Mesothelial cell of epicardium (in vitro differentiated cells): ENCODE data around the gene SMIM44. TPM values are rescaled to one million over a fixed set of nuclear protein-coding genes. Genes with fewer than 3 reads are reported as not detected.
A peak's percentile ranks its signal among the peaks of the same experiment; 100 is the strongest.

Experiments used
- DNase-seq, 2 experiments: peaks; one replicate each; pipeline ENCODE4 v3.0.0; 2021; ENCODE audit warnings: low spot score in 2 of 2; ENCODE audit not compliant: unreplicated experiment in 2 of 2
- H3K27ac Mint-ChIP-seq: 2 replicates; pipeline ENCODE4 v1.8.0; 2021; ENCODE audit warnings: mixed read lengths
- H3K27me3 Mint-ChIP-seq: 2 replicates; pipeline ENCODE4 v1.8.0; 2021; ENCODE audit warnings: low read depth, mixed read lengths
- H3K36me3 Mint-ChIP-seq: 2 replicates; pipeline ENCODE4 v1.8.0; 2021; ENCODE audit warnings: mixed read lengths
- H3K4me1 Mint-ChIP-seq: 2 replicates; pipeline ENCODE4 v1.8.0; 2021; ENCODE audit warnings: mixed read lengths
- H3K4me3 Mint-ChIP-seq: 2 replicates; pipeline ENCODE4 v1.8.0; 2021; ENCODE audit warnings: mild to moderate bottlenecking, moderate library complexity, mixed read lengths
- H3K9me3 Mint-ChIP-seq: 2 replicates; pipeline ENCODE4 v1.8.0; 2021; ENCODE audit warnings: mixed read lengths
- total RNA-seq: library from RNA; stranded (reverse); gene quantifications from 3 replicates; pipeline ENCODE4 v1.2.1, GENCODE V29; 2021
- TF ChIP-seq, protein P1 (sequence below): fragments of 200-600 bp; sonication (generic); IDR thresholded peaks from one replicate; pipeline ENCODE4 v1.5.0; 2021; ENCODE audit warnings: antibody characterized with exemption; ENCODE audit not compliant: unreplicated experiment

The SMIM44 gene
- total RNA-seq, 1 donor from 2014 or later: not detected

DNA sequence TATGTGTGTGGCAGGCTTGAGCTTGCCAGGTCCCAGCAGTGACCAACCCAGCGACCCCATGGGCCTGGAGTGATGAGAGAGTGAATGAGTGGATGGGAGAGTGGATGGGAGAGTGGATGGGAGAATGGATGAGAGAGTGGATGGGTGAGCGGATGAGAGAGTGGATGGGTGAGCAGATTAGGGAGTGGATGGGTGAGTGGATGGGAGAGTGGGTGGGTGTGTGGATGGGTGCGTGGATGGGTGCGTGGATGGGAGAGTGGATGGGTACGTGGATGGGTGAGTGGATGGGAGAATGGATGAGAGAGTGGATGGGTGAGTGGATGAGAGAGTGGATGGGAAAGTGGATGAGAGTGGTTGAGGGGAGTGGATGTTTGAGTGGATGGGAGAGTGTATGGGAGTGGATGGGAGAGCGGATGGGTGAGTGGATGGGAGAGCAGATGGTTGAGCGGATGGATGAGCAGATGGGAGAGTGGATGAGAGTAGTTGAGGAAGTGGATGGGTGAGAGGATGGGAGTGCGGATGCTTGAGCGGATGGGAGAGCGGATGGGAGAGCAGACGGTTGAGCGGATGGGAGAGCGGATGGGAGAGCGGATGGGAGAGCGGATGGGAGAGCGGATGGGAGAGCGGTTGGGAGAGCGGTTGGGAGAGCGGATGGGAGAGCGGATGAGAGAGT is 45.4 kb upstream of the SMIM44 start:
- no peak for DNase-seq
- no peak overlapping the region for H3K4me3 Mint-ChIP-seq
- TF ChIP-seq, protein P1, sequence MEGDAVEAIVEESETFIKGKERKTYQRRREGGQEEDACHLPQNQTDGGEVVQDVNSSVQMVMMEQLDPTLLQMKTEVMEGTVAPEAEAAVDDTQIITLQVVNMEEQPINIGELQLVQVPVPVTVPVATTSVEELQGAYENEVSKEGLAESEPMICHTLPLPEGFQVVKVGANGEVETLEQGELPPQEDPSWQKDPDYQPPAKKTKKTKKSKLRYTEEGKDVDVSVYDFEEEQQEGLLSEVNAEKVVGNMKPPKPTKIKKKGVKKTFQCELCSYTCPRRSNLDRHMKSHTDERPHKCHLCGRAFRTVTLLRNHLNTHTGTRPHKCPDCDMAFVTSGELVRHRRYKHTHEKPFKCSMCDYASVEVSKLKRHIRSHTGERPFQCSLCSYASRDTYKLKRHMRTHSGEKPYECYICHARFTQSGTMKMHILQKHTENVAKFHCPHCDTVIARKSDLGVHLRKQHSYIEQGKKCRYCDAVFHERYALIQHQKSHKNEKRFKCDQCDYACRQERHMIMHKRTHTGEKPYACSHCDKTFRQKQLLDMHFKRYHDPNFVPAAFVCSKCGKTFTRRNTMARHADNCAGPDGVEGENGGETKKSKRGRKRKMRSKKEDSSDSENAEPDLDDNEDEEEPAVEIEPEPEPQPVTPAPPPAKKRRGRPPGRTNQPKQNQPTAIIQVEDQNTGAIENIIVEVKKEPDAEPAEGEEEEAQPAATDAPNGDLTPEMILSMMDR: no peak
- no peak overlapping the region for H3K27ac Mint-ChIP-seq
- peaks cover 18% of the 10 kb centered on the region for H3K36me3 Mint-ChIP-seq
- H3K4me1 Mint-ChIP-seq: no peaks in the 10 kb centered on the region
- no peaks in the 10 kb centered on the region for H3K9me3 Mint-ChIP-seq
- H3K27me3 Mint-ChIP-seq: no peaks in the 10 kb centered on the region

GRCh38 chr19:3528080-3528479 is 44.8 kb upstream of the SMIM44 start:
- H3K27ac Mint-ChIP-seq: no peak overlapping the region
- H3K27me3 Mint-ChIP-seq: no peaks in the 10 kb centered on the region
- H3K4me1 Mint-ChIP-seq: no peaks in the 10 kb centered on the region
- TF ChIP-seq, protein P1: no peak
- H3K36me3 Mint-ChIP-seq: peaks cover 13% of the 10 kb centered on the region
- no peaks in the 10 kb centered on the region for H3K9me3 Mint-ChIP-seq
- no peak overlapping the region for H3K4me3 Mint-ChIP-seq
- no peak for DNase-seq

GRCh38 chr19:3527238-3527910 is 44.1 kb upstream of the SMIM44 start:
- DNase-seq: no peak
- Mint-ChIP-seq H3K9me3 (no peaks in the 10 kb centered on the region), H3K4me3 (no peak overlapping the region), H3K36me3 (peaks cover 11% of the 10 kb centered on the region), H3K4me1 (no peaks in the 10 kb centered on the region), H3K27me3 (no peaks in the 10 kb centered on the region), H3K27ac (no peak overlapping the region)
- TF ChIP-seq, protein P1: no peak

GRCh38 chr19:3526507-3527237 is 43.4 kb upstream of the SMIM44 start:
- Mint-ChIP-seq H3K4me3 (no peak overlapping the region), H3K36me3 (peaks cover 11% of the 10 kb centered on the region), H3K27me3 (no peaks in the 10 kb centered on the region), H3K27ac (no peak overlapping the region), H3K4me1 (no peaks in the 10 kb centered on the region), H3K9me3 (no peaks in the 10 kb centered on the region)
- TF ChIP-seq, protein P1: peak; percentile 41
- DNase-seq: no peak

- H3K27ac Mint-ChIP-seq: no peak overlapping the region
- H3K9me3 Mint-ChIP-seq: no peaks in the 10 kb centered on the region
- H3K4me3 Mint-ChIP-seq: no peak overlapping the region
- H3K36me3 Mint-ChIP-seq: peaks cover 11% of the 10 kb centered on the region
- TF ChIP-seq, protein P1: no peak
- H3K4me1 Mint-ChIP-seq: peaks cover 5% of the 10 kb centered on the region
- no peak for DNase-seq
- no peaks in the 10 kb centered on the region for H3K27me3 Mint-ChIP-seq
Observed at GRCh38 chr19:3524904-3525451, 41.7 kb upstream of the SMIM44 start.
